ENCODE results near the gene RAVER1. TPM values are rescaled to one million over a fixed set of nuclear protein-coding genes. Genes with fewer than 3 reads are reported as not detected.
A peak's percentile ranks its signal among the peaks of the same experiment; 100 is the strongest.

RAVER1 gene
- total and polyA plus RNA-seq, 9 donors: 1.3 to 50.7 (median 32.3) TPM

GRCh38 chr19:10289836-10290356 lies 43.4 kb downstream of the RAVER1 start, which contains the start of gene ICAM5:
Gene ICAM5, plus strand, starts transcription at chr19:10289952. Its CDS starts 92 bp downstream, at chr19:10290044.
- 0 to 1% (median 1%) methylated on average over 23 to 45 of the region's 45 CpGs for WGBS, 3 donors
- TF ChIP-seq EP300 (IDR thresholded peaks at IDR 0.05): no peak
- no peak for TF ChIP-seq CTCF (IDR thresholded peaks at IDR 0.05)
- no peak for TF ChIP-seq POLR2A (IDR thresholded peaks at IDR 0.05)
- Histone ChIP-seq H3K4me1 (ENCODE audit: insufficient read depth) (peaks cover 16% of the 10 kb centered on the region), H3K9me3 (no peaks in the 10 kb centered on the region), H3K36me3 (no peaks in the 10 kb centered on the region), H3K4me3 (peak within 1 kb of the TSS; percentile 1), H3K27me3 (peaks cover 6% of the 10 kb centered on the region), H3K27ac (no peak within 1 kb of the TSS)
- intact Hi-C loops (cut with DNase I): no loop called here
- DNase-seq: peak in 2 of 5 donors; percentile 33 to 56

GRCh38 chr19:10289167-10289835 lies 44.0 kb downstream of the RAVER1 start:
- H3K4me3 ChIP-seq: peak overlapping the region; percentile 1
- peaks cover 16% of the 10 kb centered on the region for H3K4me1 ChIP-seq (ENCODE audit: insufficient read depth)
- no peaks in the 10 kb centered on the region for H3K36me3 ChIP-seq
- 0 to 1% (median 1%) methylated on average over 50 of the region's 50 CpGs for WGBS, 3 donors
- intact Hi-C loops (cut with DNase I): no loop called here
- H3K27me3 ChIP-seq: peaks cover 6% of the 10 kb centered on the region
- no peaks in the 10 kb centered on the region for H3K9me3 ChIP-seq
- no peak for TF ChIP-seq EP300 (IDR thresholded peaks at IDR 0.05)
- TF ChIP-seq CTCF (IDR thresholded peaks at IDR 0.05): no peak
- no peak for TF ChIP-seq POLR2A (IDR thresholded peaks at IDR 0.05)
- H3K27ac ChIP-seq: no peak overlapping the region
- DNase-seq: peak in 2 of 5 donors; percentile 54 to 68

- 4 to 11% (median 6%) methylated on average over 23 of the region's 23 CpGs for WGBS, 3 donors
- H3K4me3 ChIP-seq: no peak overlapping the region
- H3K4me1 ChIP-seq (ENCODE audit: insufficient read depth): peaks cover 16% of the 10 kb centered on the region
- no peak overlapping the region for H3K27ac ChIP-seq
- peaks cover 6% of the 10 kb centered on the region for H3K27me3 ChIP-seq
- H3K9me3 ChIP-seq: no peaks in the 10 kb centered on the region
- intact Hi-C loops (cut with DNase I): no loop called here
- no peaks in the 10 kb centered on the region for H3K36me3 ChIP-seq
- DNase-seq: no peak
- TF ChIP-seq EP300 (IDR thresholded peaks at IDR 0.05): no peak
- TF ChIP-seq CTCF (IDR thresholded peaks at IDR 0.05): no peak
- no peak for TF ChIP-seq POLR2A (IDR thresholded peaks at IDR 0.05)
These were observed 44.6 kb downstream of the RAVER1 start for GRCh38 chr19:10288662-10289166.

- 3 to 7% (median 4%) methylated on average over 42 to 59 of the region's 59 CpGs for WGBS, 3 donors
- Histone ChIP-seq H3K9me3 (no peaks in the 10 kb centered on the region), H3K36me3 (no peaks in the 10 kb centered on the region), H3K4me3 (no peak within 1 kb of the TSS), H3K4me1 (ENCODE audit: insufficient read depth) (peaks cover 13% of the 10 kb centered on the region), H3K27me3 (no peaks in the 10 kb centered on the region), H3K27ac (no peak within 1 kb of the TSS)
- intact Hi-C loops (cut with DNase I): no loop called here
- TF ChIP-seq CTCF (IDR thresholded peaks at IDR 0.05) (no peak), EP300 (IDR thresholded peaks at IDR 0.05) (no peak), POLR2A (IDR thresholded peaks at IDR 0.05) (no peak)
- peak; percentile 58 to 83 (median 62) for DNase-seq
These were observed 46.3 kb downstream of the RAVER1 start, which contains the start of gene ICAM4 for GRCh38 chr19:10286803-10287737. Gene ICAM4, plus strand, starts transcription at chr19:10286955. Its CDS starts 58 bp downstream, at chr19:10287013.

All from ovary (tissue), 9 donors.